Measurements from ENCODE around the gene MICAL2. TPM values are rescaled to one million over a fixed set of nuclear protein-coding genes. Genes with fewer than 3 reads are reported as not detected.

The MICAL2 gene
- total RNA-seq, 2 donors from 2014 or later, result 194 TPM

- no peaks in the 10 kb centered on the region for H3K9me3 ChIP-seq
- H3K4me1 ChIP-seq, result peaks cover 16% of the 10 kb centered on the region
- H3K27me3 ChIP-seq, result no peaks in the 10 kb centered on the region
- no peaks in the 10 kb centered on the region for H3K36me3 ChIP-seq
- TF ChIP-seq CTCF (IDR thresholded peaks at IDR 0.05), result no peak
- peak overlapping the region; percentile 3 to 5 for H3K9ac ChIP-seq (ENCODE audit: low read depth in 2 of 2, low read length in 2 of 2)
- peak overlapping the region; percentile 0 for H3K27ac ChIP-seq
- DNase-seq, result peak; percentile 70
- intact Hi-C loops (cut with DNase I), result no loop called here
- no peak overlapping the region for H3K4me3 ChIP-seq
These were observed 143.5 kb downstream of the MICAL2 start for GRCh38 chr11:12253843-12254281.

- no peak for TF ChIP-seq CTCF (IDR thresholded peaks at IDR 0.05)
- peak overlapping the region; percentile 41 for H3K27ac ChIP-seq
- intact Hi-C loops (cut with DNase I), result no loop called here
These were observed 148.1 kb downstream of the MICAL2 start for GRCh38 chr11:12258451-12258850.

GRCh38 chr11:12259956-12260355 is 149.6 kb downstream of the MICAL2 start:
- no peaks in the 10 kb centered on the region for H3K27me3 ChIP-seq
- intact Hi-C loops (cut with DNase I), result no loop called here
- H3K9me3 ChIP-seq, result no peaks in the 10 kb centered on the region
- H3K36me3 ChIP-seq, result peaks cover 9% of the 10 kb centered on the region
- no peak overlapping the region for H3K27ac ChIP-seq
- H3K9ac ChIP-seq (ENCODE audit: low read depth in 2 of 2, low read length in 2 of 2), result no peak overlapping the region
- no peak for DNase-seq
- H3K4me3 ChIP-seq, result no peak overlapping the region
- peaks cover 6% of the 10 kb centered on the region for H3K4me1 ChIP-seq
- TF ChIP-seq CTCF (IDR thresholded peaks at IDR 0.05), result no peak

More at GRCh38 chr11:12258451-12258850, 148.1 kb downstream of the MICAL2 start:
- Histone ChIP-seq H3K36me3 (peaks cover 4% of the 10 kb centered on the region), H3K4me1 (peaks cover 8% of the 10 kb centered on the region), H3K9ac (ENCODE audit: low read depth in 2 of 2, low read length in 2 of 2) (no peak overlapping the region), H3K4me3 (no peak overlapping the region), H3K27me3 (no peaks in the 10 kb centered on the region), H3K9me3 (no peaks in the 10 kb centered on the region)
- DNase-seq, result no peak

GRCh38 chr11:12260731-12261521 is 150.5 kb downstream of the MICAL2 start:
- Histone ChIP-seq H3K9ac (ENCODE audit: low read depth in 2 of 2, low read length in 2 of 2) (no peak overlapping the region), H3K27me3 (no peaks in the 10 kb centered on the region), H3K4me1 (peaks cover 6% of the 10 kb centered on the region), H3K9me3 (no peaks in the 10 kb centered on the region), H3K36me3 (peaks cover 9% of the 10 kb centered on the region), H3K4me3 (no peak overlapping the region), H3K27ac (no peak overlapping the region)
- intact Hi-C loops (cut with DNase I), result no loop called here
- no peak for TF ChIP-seq CTCF (IDR thresholded peaks at IDR 0.05)
- DNase-seq, result no peak

DNA sequence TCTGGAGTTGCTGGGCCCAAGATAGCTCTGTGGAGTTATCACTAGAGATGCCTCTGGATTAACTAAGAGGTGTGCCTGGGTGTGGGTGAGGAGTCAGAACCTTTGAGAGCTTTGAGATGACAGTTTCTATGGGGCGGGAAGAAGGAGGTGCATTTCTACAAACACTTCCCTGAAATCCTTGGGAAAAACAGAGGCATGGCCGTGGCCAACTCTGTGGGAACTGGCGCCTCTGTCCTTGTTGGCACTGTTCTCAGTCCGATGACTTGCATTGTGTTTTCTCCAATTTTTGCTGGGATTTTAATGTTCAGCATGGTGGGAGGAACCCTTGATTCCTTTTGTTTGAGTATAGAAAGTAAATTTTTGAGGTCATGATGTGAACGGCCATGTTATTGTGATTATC is 151.2 kb downstream of the MICAL2 start:
- Histone ChIP-seq H3K9me3 (no peaks in the 10 kb centered on the region), H3K27me3 (no peaks in the 10 kb centered on the region), H3K36me3 (peaks cover 9% of the 10 kb centered on the region), H3K9ac (ENCODE audit: low read depth in 2 of 2, low read length in 2 of 2) (no peak overlapping the region), H3K4me3 (no peak overlapping the region), H3K27ac (no peak overlapping the region), H3K4me1 (peaks cover 6% of the 10 kb centered on the region)
- intact Hi-C loops (cut with DNase I), result no loop called here
- TF ChIP-seq CTCF (IDR thresholded peaks at IDR 0.05), result no peak
- DNase-seq, result no peak
